WTC11 (cell line): ENCODE results near the gene PSENEN. TPM values are rescaled to one million over a fixed set of nuclear protein-coding genes. Genes with fewer than 3 reads are reported as not detected.

Experiments used
- ATAC-seq: fragments of 200-7000 bp; cut with Tn5 transposase; 2 replicates; pipeline ENCODE4 v1.10.0; 2021; ENCODE audit warnings: mild to moderate bottlenecking, moderate library complexity
- CTCF ChIA-PET: fragments of 300-600 bp; sonication (Branson Sonifier 250); formaldehyde crosslinking; loops from one replicate; lab custom pipeline; 2021; ENCODE audit warnings: antibody characterized with exemption; lab: Charles Lee
- POLR2A ChIA-PET: fragments of 350-600 bp; sonication (Branson Sonifier 250); formaldehyde crosslinking; loops from one replicate; lab custom pipeline; 2021; ENCODE audit warnings: antibody characterized with exemption; lab: Charles Lee
- DNase-seq: peaks from one replicate; pipeline ENCODE4 v3.0.0; 2021; ENCODE audit warnings: low spot score
- H3K27ac Mint-ChIP-seq: 2 replicates; pipeline ENCODE4 v1.8.0; 2021; ENCODE audit warnings: mixed read lengths
- H3K27me3 Mint-ChIP-seq: 2 replicates; pipeline ENCODE4 v1.8.0; 2021; ENCODE audit warnings: low read depth, mild to moderate bottlenecking, moderate library complexity, mixed read lengths
- H3K36me3 Mint-ChIP-seq: 2 replicates; pipeline ENCODE4 v1.8.0; 2021; ENCODE audit warnings: mixed read lengths
- H3K4me1 Mint-ChIP-seq: 2 replicates; pipeline ENCODE4 v1.8.0; 2022; ENCODE audit warnings: mixed read lengths
- H3K4me3 Mint-ChIP-seq: 2 replicates; pipeline ENCODE4 v1.8.0; 2021; ENCODE audit warnings: mild to moderate bottlenecking, moderate library complexity, mixed read lengths
- H3K9me3 Mint-ChIP-seq: 2 replicates; pipeline ENCODE4 v1.8.0; 2021; ENCODE audit warnings: mixed read lengths
- AFF4 ChIP-seq: sonication (generic); formaldehyde crosslinking; IDR thresholded peaks from 2 replicates; pipeline ENCODE4 v1.8.1; 2023; ENCODE audit warnings: mild to moderate bottlenecking, missing genetic modification reagents, borderline replicate concordance
- ATF1 ChIP-seq: sonication (generic); formaldehyde crosslinking; IDR thresholded peaks from 2 replicates; pipeline ENCODE4 v1.8.1; 2023; ENCODE audit warnings: mild to moderate bottlenecking, moderate library complexity, missing genetic modification reagents
- CTCF ChIP-seq: fragments of 200-600 bp; IDR thresholded peaks from 2 replicates; pipeline ENCODE4 v1.8.0; 2022; ENCODE audit warnings: antibody characterized with exemption
- E2F1 ChIP-seq: sonication (generic); formaldehyde crosslinking; IDR thresholded peaks from 2 replicates; pipeline ENCODE4 v1.8.0; 2022; ENCODE audit warnings: mild to moderate bottlenecking, missing genetic modification reagents
- ELF4 ChIP-seq: sonication (generic); formaldehyde crosslinking; IDR thresholded peaks from 2 replicates; pipeline ENCODE4 v1.8.1; 2022; ENCODE audit warnings: low read depth, mild to moderate bottlenecking, moderate library complexity, missing genetic modification reagents
- EMX1 ChIP-seq: fragments of 250-450 bp; sonication (Bioruptor Pico); IDR thresholded peaks from 2 replicates; pipeline ENCODE4 v1.8.0; 2021; ENCODE audit warnings: mild to moderate bottlenecking
- ERG ChIP-seq: fragments of 250-450 bp; sonication (Bioruptor Pico); IDR thresholded peaks from 2 replicates; pipeline ENCODE4 v1.8.0; 2021; ENCODE audit warnings: mild to moderate bottlenecking
- FOXJ3 ChIP-seq: sonication (generic); formaldehyde crosslinking; IDR thresholded peaks from 2 replicates; pipeline ENCODE4 v1.9.0; 2021; ENCODE audit warnings: missing genetic modification reagents, mild to moderate bottlenecking, borderline replicate concordance
- GRHL2 ChIP-seq: fragments of 250-450 bp; sonication (Bioruptor Pico); IDR thresholded peaks from 2 replicates; pipeline ENCODE4 v1.8.0; 2022; ENCODE audit warnings: mild to moderate bottlenecking, moderate library complexity; ENCODE audit not compliant: insufficient replicate concordance, severe bottlenecking
- HMGXB4 ChIP-seq: sonication (generic); formaldehyde crosslinking; IDR thresholded peaks from 2 replicates; pipeline ENCODE4 v1.8.1; 2023; ENCODE audit warnings: mild to moderate bottlenecking, moderate library complexity, missing genetic modification reagents
- IRF2 ChIP-seq: sonication (generic); formaldehyde crosslinking; IDR thresholded peaks from 2 replicates; pipeline ENCODE4 v1.8.0; 2022; ENCODE audit warnings: low read depth, missing genetic modification reagents, borderline replicate concordance
- JAZF1 ChIP-seq: fragments of 250-450 bp; sonication (Bioruptor Pico); IDR thresholded peaks from 2 replicates; pipeline ENCODE4 v1.9.0; 2021; ENCODE audit warnings: moderate library complexity, mild to moderate bottlenecking, inconsistent platforms
- JUN ChIP-seq: sonication (generic); formaldehyde crosslinking; IDR thresholded peaks from 2 replicates; pipeline ENCODE4 v1.8.0; 2023; ENCODE audit warnings: mild to moderate bottlenecking, missing genetic modification reagents
- KAT7 ChIP-seq: sonication (generic); formaldehyde crosslinking; IDR thresholded peaks from 2 replicates; pipeline ENCODE4 v1.8.1; 2023; ENCODE audit warnings: missing genetic modification reagents, mild to moderate bottlenecking, borderline replicate concordance
- NR3C1 ChIP-seq: sonication (generic); formaldehyde crosslinking; conservative IDR thresholded peaks from 2 replicates; pipeline ENCODE4 v1.8.1; 2023; ENCODE audit warnings: low read depth, mild to moderate bottlenecking, missing genetic modification reagents
- RORB ChIP-seq: fragments of 250-450 bp; sonication (Bioruptor Pico); IDR thresholded peaks from 2 replicates; pipeline ENCODE4 v1.9.0; 2021; ENCODE audit warnings: mild to moderate bottlenecking
- SMAD3 ChIP-seq: sonication (generic); formaldehyde crosslinking; IDR thresholded peaks from 2 replicates; pipeline ENCODE4 v1.8.0; 2022; ENCODE audit warnings: missing genetic modification reagents, mild to moderate bottlenecking, borderline replicate concordance
- ZMAT4 ChIP-seq: fragments of 250-450 bp; sonication (Bioruptor Pico); IDR thresholded peaks from 2 replicates; pipeline ENCODE4 v1.9.0; 2021; ENCODE audit warnings: mild to moderate bottlenecking
- ZNF121 ChIP-seq: sonication (generic); formaldehyde crosslinking; IDR thresholded peaks from 2 replicates; pipeline ENCODE4 v1.8.0; 2023; ENCODE audit warnings: missing genetic modification reagents
- ZNF396 ChIP-seq: fragments of 250-450 bp; sonication (Bioruptor Pico); IDR thresholded peaks from 2 replicates; pipeline ENCODE4 v1.8.0; 2021; ENCODE audit warnings: mild to moderate bottlenecking, moderate library complexity, borderline replicate concordance
- ZNF532 ChIP-seq: fragments of 250-450 bp; sonication (Bioruptor Pico); IDR thresholded peaks from 2 replicates; pipeline ENCODE4 v1.9.0; 2021; ENCODE audit warnings: mild to moderate bottlenecking, borderline replicate concordance
- total RNA-seq: library from RNA; stranded (reverse); gene quantifications from 3 replicates; pipeline ENCODE4 v1.2.3, GENCODE V29; 2021

The PSENEN gene
- total RNA-seq, 1 experiment from 2014 or later, result 80.3 TPM

- TF ChIP-seq ZNF121 (CRISPR knock-in tag) (no peak), ATF1 (CRISPR knock-in tag) (no peak), ZNF532 (CRISPR knock-in tag) (no peak), E2F1 (no peak), JUN (CRISPR knock-in tag) (no peak), JAZF1 (CRISPR knock-in tag) (no peak), SMAD3 (no peak), ZMAT4 (CRISPR knock-in tag) (no peak), GRHL2 (CRISPR knock-in tag) (no peak), ERG (CRISPR knock-in tag) (no peak)
Measured at GRCh38 chr19:35730326-35730725, 15.1 kb upstream of the PSENEN start (continued).

- CTCF ChIA-PET, result no interaction called here
- POLR2A ChIA-PET, result interaction anchor here (1.7 kb wide), 1 partner anchor 9 kb away, joined by 6 read pairs; no protein-coding TSS in a partner anchor
- DNase-seq (no peak), ATAC-seq (no peak)
- no peak overlapping the region for H3K4me3 Mint-ChIP-seq
- H3K36me3 Mint-ChIP-seq, result peaks cover 57% of the 10 kb centered on the region
- peak overlapping the region; percentile 9; the same call in 1 of the 2 replicates for H3K27ac Mint-ChIP-seq
- H3K27me3 Mint-ChIP-seq, result no peaks in the 10 kb centered on the region
- H3K9me3 Mint-ChIP-seq, result no peaks in the 10 kb centered on the region
- 0 out of 2 replicates have a peak, but pooled peaks cover 2% of the 10 kb centered on the region for H3K4me1 Mint-ChIP-seq
- TF ChIP-seq EMX1 (CRISPR knock-in tag) (no peak), NR3C1 (CRISPR knock-in tag) (no peak), IRF2 (CRISPR knock-in tag) (no peak), HMGXB4 (CRISPR knock-in tag) (no peak), ELF4 (CRISPR knock-in tag) (no peak), RORB (CRISPR knock-in tag) (no peak), ZNF396 (CRISPR knock-in tag) (no peak), FOXJ3 (CRISPR knock-in tag) (no peak), CTCF (no peak), KAT7 (CRISPR knock-in tag) (no peak), AFF4 (no peak)
Measured at GRCh38 chr19:35731353-35731752, 14.1 kb upstream of the PSENEN start.
